GM08714 (cell line): Measurements from ENCODE around the gene TBC1D30.
"Not testable (repeated sequence)": the region's sequence is repeated elsewhere in the genome, so short reads cannot be mapped to it uniquely, and the experiment has no call there.

Source experiments
- H3K4me3 ChIP-seq: fragments of 200-500 bp; sonication (Bioruptor generic); 2 replicates; pipeline ENCODE4 v1.5.1; 2014; ENCODE audit warnings: mild to moderate bottlenecking, low read length, inconsistent platforms
- ZNF274 ChIP-seq: IDR thresholded peaks from 2 replicates; pipeline ENCODE4 v1.6.1; 2012; ENCODE audit warnings: mild to moderate bottlenecking, low read depth, low read length

The TBC1D30 gene

DNA sequence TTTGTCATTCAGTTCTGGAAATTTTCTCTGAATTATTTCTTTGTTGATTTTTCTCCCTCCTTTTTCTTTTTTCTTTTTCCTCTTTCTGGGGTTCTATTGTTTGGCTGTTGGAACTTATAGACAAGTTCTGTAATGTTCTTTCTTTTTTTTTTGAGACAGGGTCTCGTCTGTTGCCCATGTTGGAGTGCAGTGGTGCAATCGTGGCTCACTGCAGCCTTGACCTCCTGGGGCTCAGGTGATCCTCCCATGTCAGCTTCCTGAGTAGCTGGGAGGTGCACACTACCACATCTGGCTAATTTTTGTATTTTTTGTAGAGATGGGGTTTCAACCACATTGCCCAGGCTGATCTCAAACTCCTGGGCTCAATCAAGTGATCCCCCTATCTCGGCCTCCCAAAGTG, 30.1 kb upstream of the TBC1D30 start:
- H3K4me3 ChIP-seq, result no peak overlapping the region
- no peak for TF ChIP-seq ZNF274

GRCh38 chr12:64796205-64796845, 28.1 kb upstream of the TBC1D30 start:
- H3K4me3 ChIP-seq, result no peak overlapping the region
- TF ChIP-seq ZNF274, result no peak

GRCh38 chr12:64797156-64797555, 27.3 kb upstream of the TBC1D30 start:
- TF ChIP-seq ZNF274, result no peak

GRCh38 chr12:64798165-64798564, 26.3 kb upstream of the TBC1D30 start:
- TF ChIP-seq ZNF274, result no peak
- no peak overlapping the region for H3K4me3 ChIP-seq

More at GRCh38 chr12:64797156-64797555, 27.3 kb upstream of the TBC1D30 start:
- H3K4me3 ChIP-seq, result no peak overlapping the region

GRCh38 chr12:64800640-64801039, 23.8 kb upstream of the TBC1D30 start:
- no peak for TF ChIP-seq ZNF274
- no peak overlapping the region for H3K4me3 ChIP-seq

DNA sequence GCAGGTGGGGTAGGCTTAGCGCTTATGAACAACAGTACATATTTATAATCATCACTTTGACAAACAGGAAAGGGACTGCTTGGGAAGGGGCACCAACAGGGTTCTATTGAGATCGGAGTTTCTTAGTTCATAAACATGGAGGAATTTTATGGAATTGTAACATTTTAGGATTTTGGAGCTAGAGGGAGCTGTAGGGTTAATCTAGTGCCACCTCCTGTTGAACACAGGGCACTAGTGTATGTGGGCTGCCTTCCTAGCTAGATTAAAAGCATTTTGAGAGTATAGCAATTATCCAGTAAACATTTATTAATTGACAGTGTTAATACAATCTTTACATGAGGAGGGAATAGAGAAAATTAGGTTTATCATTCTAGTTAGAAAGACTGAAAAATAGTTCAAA, 23.1 kb upstream of the TBC1D30 start:
- TF ChIP-seq ZNF274, result no peak
- H3K4me3 ChIP-seq, result no peak overlapping the region

DNA sequence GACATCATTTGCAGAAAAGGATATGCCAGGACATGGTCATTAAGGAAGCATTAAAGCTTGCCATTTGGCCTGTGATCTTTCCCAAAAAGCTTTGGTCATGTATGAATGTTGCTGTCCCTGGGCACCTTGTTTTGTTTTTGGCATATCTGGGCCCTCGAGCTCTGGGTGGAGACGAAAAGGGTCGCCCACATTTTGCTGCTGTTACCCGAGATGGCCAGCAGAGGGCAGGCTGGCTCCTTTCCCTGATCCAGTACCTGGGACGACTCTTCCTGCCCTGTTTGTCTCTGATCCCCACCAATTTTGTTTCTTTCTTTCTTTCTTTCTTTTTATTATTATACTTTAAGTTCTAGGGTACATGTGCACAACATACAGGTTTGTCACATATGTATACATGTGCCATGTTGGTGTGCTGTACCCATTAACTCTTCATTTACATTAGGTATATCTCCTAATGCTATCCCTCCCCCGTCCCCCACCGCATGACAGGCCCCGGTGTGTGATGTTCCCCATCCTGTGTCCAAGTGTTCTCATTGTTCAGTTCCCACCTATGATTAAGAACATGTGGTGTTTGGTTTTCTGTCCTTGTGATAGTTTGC, 22.2 kb upstream of the TBC1D30 start:
- H3K4me3 ChIP-seq, result not testable (repeated sequence)

GRCh38 chr12:64806173-64806572, 18.3 kb upstream of the TBC1D30 start:
- no peak overlapping the region for H3K4me3 ChIP-seq

DNA sequence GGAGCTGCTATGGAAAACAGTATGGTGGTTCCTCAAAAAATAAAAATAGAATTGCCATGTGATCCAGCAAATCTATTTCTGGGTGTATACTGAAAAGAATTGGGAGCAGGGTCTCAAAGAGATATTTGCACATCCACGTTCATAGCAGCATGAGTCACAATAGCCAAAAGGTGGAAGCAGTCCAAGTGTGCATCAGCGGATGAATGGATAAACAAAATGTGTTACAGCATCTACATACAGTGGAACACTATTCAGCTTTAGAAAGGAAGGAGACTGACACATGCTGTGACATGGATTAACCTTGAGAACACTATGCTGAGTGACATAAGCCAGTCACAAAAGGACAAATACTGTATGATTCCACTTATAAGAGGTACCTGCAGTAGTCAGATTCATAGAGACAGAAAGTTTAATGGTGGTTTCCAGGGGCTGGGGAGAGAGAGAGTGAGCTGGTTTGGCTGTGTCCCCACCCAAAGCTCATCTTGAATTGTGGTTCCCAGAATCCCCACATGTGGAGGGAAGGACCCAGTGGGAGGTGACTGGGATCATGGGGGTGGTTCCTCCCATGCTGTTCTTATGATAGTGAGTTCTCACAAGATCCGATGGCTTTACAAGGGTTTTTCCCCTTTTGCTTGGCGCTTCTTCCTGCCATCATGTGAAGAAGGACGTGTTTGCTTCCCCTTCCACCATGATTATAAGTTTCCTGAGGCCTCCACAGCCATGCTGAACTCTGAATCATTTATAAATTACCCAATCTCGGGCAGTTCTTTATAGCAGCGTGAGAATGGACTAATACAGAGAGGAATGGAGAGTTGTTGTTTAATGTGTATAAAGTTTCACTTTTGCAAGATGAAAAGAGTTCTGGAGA, 17.6 kb upstream of the TBC1D30 start:
- no peak for TF ChIP-seq ZNF274
- H3K4me3 ChIP-seq, result no peak overlapping the region

More at GRCh38 chr12:64806173-64806572, 18.3 kb upstream of the TBC1D30 start:
- no peak for TF ChIP-seq ZNF274

GRCh38 chr12:64808110-64808509, 16.3 kb upstream of the TBC1D30 start:
- no peak for TF ChIP-seq ZNF274
- H3K4me3 ChIP-seq, result no peak overlapping the region; the same call in 1 of the 2 replicates

DNA sequence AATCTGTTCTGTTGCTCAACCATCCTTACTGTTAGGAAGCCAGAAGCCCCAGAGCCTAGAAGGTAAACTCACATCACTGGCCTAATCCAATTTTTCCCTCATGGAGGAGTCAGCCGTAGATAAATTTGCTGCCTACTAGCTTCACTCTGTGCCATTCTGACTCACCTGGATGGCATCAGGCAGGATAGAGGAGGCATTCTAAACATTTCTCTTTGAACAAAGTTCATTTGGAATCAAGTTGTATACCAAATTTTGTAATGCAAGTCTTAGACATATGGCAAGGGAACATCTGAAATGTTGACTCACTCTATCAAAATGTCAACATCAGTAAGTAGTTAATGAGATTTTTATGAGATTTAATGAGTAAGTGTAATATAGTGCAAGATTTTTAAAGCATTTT, 13.6 kb upstream of the TBC1D30 start:
- TF ChIP-seq ZNF274, result no peak
- no peak overlapping the region for H3K4me3 ChIP-seq

DNA sequence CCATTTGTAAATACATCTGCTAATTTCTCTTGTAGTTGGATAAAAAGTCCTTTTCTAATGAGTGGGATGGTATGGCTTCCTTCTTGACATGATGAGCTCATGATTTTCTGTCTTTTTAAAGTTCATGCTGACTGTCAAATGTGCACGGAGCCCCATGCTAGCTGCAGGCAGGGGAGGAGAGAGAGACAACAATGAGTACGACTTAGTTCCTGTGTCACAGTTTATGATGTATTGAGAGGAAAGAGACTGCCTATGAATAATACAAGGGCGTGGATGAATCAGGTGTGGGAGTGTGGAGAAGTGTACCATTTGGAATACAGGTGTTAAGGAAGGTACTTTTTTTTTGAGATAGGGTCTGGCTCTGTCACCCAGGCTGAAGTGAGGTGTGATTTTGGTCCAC, 10.7 kb upstream of the TBC1D30 start:
- no peak overlapping the region for H3K4me3 ChIP-seq
- TF ChIP-seq ZNF274, result no peak

DNA sequence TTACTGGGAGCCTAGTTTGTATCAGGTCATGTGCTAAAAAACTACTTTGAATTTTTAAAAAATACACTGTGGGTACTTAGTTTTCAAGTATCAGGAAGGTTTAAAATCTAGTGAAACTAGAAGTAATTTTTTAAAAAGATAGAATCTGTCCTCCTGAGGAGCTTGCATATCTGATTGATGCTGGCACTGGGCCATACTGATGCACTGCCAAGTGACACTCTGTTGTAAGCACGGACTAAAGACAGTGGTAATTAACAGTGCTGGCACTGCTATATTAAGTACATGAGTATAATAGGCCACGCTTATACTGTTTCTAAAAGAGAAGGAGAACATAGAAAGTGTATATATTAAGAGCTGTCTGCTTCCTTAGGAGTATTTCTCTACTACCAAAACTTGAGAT, 10.0 kb upstream of the TBC1D30 start:
- no peak for TF ChIP-seq ZNF274
- no peak overlapping the region for H3K4me3 ChIP-seq

GRCh38 chr12:64819816-64820402, 4.5 kb upstream of the TBC1D30 start:
- no peak overlapping the region for H3K4me3 ChIP-seq
- TF ChIP-seq ZNF274, result no peak
